GM21381 (cell line): ENCODE results near the gene GAPVD1.
"Not testable (repeated sequence)": the region's sequence is repeated elsewhere in the genome, so short reads cannot be mapped to it uniquely, and the experiment has no call there.

Experiments
- ATAC-seq: cut with Tn5 transposase; IDR thresholded peaks from one replicate; pipeline ENCODE4 v1.9.1; 2021; ENCODE audit warnings: mild to moderate bottlenecking, moderate library complexity; ENCODE audit not compliant: unreplicated experiment

The GAPVD1 gene, protein sequence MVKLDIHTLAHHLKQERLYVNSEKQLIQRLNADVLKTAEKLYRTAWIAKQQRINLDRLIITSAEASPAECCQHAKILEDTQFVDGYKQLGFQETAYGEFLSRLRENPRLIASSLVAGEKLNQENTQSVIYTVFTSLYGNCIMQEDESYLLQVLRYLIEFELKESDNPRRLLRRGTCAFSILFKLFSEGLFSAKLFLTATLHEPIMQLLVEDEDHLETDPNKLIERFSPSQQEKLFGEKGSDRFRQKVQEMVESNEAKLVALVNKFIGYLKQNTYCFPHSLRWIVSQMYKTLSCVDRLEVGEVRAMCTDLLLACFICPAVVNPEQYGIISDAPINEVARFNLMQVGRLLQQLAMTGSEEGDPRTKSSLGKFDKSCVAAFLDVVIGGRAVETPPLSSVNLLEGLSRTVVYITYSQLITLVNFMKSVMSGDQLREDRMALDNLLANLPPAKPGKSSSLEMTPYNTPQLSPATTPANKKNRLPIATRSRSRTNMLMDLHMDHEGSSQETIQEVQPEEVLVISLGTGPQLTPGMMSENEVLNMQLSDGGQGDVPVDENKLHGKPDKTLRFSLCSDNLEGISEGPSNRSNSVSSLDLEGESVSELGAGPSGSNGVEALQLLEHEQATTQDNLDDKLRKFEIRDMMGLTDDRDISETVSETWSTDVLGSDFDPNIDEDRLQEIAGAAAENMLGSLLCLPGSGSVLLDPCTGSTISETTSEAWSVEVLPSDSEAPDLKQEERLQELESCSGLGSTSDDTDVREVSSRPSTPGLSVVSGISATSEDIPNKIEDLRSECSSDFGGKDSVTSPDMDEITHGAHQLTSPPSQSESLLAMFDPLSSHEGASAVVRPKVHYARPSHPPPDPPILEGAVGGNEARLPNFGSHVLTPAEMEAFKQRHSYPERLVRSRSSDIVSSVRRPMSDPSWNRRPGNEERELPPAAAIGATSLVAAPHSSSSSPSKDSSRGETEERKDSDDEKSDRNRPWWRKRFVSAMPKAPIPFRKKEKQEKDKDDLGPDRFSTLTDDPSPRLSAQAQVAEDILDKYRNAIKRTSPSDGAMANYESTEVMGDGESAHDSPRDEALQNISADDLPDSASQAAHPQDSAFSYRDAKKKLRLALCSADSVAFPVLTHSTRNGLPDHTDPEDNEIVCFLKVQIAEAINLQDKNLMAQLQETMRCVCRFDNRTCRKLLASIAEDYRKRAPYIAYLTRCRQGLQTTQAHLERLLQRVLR (N-terminal part only)

DNA sequence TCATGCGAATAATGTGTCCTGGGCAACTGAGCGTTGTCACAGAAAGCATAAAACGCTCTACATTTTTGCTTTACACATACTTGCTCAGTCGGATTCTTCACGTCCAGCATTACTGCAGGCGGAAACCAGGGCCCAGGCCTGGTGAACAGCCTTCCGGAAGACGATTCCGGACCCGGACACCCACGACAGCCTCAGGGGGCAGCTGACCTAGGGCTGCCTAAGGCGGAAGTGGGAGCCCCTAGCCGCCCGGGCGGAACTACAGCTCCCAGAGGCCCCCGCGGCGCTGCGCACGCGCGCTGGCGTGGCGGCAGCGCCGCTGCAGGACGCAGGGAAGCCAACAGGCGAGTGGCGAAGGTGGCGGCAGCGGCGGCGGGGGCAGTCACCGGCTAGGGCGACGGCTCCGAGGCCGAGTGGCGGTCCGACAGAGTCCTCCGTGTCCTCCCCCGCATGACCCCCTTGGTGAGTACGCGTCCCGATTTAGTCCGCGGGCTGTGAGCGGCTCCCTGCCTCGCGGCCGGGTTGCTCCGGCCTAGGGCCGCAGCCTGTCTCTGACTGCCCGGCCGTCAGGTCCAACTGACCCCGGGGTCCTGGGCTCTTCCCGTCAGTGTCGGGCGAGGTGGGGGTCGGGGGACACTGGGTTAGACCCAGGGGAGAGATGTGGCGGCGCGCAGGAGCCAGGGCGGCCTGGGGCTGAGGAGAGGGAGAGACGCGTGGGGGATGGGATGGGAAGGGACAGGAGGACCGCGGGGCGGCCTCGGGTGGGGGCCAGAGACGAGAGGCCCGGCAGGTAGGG is at the start of gene GAPVD1:
GAPVD1 (plus strand) TSS at position 326 of the 793 bp plus-strand sequence. CDS start 37,096 bp downstream, outside the sequence.
- ATAC-seq, result peak; percentile 90

DNA sequence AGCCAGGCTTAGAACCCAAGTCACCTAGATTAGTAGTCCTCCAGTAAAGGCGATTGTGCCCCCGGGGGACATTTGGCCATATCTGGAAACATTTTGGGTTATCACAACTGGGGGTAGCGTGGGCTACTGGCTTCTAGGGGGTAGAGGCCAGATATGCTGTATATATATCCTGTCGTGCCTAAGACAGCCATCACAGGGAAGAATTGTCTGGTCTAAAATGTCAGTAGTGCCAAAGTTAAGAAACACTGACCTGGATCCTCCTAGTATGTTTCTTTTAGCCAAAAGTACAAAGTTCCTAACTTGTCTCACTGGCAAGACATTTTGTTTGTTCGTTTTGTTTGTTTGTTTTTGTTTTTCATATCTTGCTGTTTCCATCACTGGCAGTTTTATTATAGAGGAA is 47.4 kb upstream of the GAPVD1 start:
- no peak for ATAC-seq

DNA sequence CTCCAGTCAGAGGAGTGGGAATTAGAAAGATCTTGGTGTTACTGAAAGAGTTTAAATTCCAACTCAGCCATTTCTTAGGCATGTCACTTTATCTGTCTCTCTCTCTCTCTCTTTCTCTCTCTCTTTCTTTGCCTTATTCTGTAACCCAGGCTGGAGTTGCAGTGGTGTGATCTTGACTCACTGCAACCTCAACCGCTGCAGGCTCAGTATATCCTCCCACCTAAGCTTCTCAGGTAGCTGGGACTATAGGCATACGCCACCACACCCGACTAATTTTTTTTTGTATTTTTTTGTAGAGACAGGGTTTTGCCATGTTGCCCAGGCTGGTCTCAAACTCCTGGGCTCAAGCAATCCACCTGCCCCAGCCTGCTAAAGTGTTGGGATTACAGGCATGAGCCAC is 43.0 kb upstream of the GAPVD1 start:
- ATAC-seq, result no peak

DNA sequence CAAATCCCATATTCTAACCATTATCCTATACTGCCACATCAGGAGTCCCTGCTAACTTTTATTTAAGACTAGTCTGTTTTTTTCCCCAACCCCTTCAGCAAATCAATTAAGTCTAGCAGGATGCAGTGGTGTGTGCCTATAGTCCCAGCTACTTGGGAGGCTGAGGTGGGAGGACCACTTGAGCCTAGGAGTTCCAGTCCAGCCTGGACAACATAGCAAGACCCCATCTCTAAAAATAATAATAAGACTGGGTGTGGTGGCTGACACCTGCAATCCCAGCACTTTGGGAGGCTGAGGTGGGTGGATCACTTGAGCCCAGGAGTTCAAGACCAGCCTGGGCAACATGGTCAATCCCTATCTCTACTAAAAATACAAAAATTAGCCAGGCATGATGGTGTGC is 36.8 kb upstream of the GAPVD1 start:
- not testable (repeated sequence) for ATAC-seq

DNA sequence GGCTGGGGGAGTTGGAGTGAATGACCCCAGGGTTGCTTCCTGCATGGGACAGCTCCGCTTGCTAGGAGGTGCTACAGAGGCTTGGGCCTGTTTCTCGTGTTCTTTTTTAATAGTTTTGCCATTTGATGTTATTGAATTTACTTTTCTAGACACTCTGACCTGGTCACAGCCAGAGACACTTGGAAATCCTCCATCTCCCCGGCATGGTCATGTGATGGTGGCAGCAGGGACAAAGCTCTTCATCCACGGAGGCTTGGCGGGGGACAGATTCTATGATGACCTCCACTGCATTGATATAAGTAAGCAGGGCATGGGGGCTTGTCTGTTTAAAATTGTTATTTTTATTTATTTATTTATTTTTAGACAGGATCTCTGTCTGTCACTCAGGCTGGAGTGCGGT is 33.9 kb upstream of the GAPVD1 start:
- ATAC-seq, result no peak

DNA sequence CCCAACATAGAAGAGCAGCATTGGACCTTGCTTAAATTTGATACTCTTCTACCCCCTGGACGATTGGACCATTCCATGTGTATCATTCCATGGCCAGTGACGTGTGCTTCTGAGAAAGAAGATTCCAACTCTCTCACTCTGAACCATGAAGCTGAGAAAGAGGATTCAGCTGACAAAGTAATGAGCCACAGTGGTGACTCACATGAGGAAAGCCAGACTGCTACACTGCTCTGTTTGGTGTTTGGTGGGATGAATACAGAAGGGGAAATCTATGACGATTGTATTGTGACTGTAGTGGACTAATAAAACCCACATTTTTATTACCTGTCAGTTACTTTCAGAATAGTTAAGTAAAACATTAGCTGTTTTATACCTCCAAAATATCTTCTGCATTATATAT is 27.9 kb upstream of the GAPVD1 start:
- ATAC-seq, result no peak

DNA sequence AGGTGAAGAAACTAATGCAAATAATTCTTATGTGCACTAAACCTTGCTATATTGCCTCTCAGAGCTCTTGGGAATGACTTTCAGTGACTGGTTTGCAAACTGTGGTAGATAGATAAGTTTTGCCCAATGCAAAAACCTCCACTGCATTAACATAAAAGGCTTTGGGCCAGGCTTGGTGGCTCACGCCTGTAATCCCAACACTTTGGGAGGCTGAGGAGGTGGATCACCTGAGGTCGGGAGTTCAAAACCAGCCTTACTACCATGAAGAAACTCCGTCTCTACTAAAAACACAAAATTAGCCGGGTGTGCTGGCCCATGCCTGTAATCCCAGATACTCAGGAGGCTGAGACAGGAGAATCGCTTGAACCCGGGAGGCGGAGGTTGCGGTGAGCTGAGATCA is 27.5 kb upstream of the GAPVD1 start:
- ATAC-seq, result not testable (repeated sequence)

DNA sequence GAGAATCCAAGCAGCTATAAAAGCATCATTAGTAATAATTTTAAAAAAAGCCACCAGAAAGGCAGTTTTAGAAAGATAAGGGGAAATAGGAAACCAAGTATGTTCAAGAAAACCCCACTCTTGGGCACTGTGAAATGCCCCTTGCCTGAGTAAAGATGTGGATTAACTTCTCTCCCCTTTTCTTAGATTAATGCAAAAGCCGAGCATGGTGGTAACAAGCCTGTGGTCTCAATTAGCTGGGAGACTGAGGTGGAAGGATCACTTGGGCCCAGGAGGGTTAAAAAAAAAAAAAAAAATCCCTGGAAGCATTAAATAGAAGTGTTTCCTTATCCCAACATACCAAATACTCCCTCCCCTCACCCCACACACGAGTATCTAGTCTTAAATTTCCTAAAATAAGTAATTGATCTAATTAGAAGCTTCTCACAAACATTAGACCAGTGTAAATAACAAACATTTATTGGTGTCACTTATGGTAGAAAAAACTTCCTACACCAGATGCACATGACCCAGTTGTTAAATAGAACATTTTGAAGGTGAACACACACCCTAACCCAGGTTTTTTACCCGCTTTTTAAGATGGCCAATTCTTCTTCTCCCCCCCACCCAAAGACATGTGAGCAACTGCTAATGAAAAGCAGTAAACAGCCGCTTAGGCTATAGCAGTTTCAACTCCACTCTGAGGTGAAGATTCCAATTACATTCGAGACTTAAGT is 25.7 kb upstream of the GAPVD1 start:
- ATAC-seq, result no peak

DNA sequence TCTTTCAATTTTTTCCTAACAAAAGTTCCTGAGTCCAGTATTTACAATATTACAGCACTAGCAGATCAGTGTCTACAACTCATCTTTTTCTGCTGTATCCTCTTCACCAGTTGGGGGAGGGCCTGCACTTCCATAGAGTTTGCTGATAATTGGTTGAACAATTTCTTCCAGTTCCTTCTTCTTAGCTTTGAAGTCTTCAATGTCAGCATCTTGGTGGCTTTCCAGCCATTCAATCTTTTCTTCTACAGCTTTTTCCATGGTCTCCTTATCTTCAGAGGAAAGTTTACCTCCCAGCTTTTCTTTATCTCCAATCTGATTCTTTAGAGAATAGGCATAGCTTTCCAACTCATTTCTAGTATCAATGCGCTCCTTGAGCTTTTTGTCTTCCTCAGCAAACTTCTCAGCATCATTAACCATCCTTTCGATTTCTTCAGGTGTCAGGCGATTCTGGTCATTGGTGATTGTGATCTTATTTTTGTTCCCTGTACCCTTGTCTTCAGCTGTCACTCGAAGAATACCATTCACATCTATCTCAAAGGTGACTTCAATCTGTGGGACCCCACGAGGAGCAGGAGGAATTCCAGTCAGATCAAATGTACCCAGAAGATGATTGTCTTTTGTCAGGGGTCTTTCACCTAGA is 25.0 kb upstream of the GAPVD1 start:
- not testable (repeated sequence) for ATAC-seq

DNA sequence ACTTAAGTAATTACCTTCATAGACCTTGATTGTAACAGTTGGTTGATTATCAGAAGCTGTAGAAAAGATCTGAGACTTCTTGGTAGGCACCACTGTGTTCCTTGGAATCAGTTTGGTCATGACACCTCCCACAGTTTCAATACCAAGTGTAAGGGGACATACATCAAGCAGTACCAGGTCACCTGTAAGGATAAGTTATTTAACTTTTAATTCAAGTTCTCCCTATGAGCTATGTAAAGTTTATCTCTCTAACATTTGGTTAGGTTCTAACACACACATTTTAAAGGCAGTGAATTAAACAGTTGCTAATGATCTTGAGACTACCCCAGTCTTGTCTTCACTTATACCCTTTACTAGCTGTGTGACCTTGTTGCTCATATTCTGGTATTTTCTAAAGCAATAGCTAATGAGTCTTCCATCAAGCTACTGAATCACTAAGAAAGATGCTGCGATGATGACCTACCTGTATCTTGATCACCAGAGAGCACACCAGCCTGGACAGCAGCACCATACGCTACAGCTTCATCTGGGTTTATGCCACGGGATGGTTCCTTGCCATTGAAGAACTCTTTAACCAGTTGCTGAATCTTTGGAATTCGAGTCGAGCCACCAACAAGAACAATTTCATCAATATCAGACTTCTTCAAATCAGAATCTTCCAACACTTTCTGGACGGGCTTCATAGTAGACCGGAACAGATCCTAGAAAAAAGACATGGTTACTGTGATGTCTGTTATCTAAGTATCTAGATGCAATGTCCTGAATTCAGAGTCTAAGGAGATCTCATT is 23.3 kb upstream of the GAPVD1 start:
- ATAC-seq, result no peak

DNA sequence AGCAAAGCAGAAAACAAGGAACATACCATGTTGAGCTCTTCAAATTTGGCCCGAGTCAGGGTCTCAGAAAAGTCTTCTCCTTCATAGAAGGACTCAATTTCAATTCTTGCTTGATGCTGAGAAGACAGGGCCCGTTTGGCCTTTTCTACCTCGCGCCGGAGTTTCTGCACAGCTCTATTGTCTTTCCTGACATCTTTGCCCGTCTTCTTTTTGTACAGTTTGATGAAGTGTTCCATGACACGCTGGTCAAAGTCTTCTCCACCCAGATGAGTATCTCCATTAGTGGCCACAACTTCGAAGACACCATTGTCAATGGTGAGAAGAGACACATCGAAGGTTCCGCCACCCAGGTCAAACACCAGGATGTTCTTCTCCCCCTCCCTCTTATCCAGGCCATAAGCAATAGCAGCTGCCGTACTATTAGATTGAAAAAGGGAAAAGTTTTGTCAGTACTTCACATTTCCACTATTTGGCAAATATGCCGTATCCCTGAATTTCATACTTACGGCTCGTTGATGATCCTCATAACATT is 22.6 kb upstream of the GAPVD1 start:
- no peak for ATAC-seq

DNA sequence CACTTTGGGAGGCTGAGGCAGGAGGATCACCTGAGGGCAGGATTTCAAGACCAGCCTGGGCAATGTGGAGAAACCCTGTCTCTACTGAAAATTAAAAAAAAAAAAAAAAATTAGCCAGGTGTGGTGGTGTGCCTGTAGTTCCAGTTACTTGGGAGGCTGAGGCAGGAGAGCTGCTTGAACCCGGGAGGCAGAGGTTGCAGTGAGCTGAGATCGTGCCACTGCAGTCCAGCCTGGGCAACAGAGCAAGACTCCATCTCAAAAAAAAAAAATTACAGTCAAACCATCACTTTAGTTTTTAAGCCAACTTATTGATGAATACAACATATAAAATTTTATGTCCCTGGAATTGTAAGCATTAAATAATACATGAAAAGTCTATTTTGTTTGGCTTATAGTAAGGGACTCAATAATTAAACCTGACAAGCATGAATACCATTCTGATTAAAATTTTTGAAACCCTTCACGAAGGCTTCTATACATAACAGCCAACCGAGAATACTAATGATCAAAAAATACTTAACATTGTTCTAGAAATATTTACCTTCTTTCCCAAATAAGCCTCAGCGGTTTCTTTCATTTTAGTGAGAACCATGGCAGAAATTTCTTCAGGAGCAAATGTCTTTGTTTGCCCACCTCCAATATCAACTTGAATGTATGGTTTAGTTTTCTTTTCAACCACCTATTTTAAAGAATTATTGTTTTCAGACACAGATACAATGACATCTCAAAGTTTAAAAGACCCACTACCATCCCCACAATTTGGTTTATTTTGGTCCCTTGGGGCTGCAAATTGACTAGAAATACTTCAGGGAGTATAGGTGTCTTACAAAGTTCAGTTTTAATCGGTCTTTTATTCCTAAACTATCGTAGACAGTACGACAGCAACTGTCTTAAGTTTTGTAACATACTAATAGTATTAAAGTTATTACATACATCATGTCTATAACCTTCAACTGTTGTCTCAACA is 21.7 kb upstream of the GAPVD1 start:
- no peak for ATAC-seq

DNA sequence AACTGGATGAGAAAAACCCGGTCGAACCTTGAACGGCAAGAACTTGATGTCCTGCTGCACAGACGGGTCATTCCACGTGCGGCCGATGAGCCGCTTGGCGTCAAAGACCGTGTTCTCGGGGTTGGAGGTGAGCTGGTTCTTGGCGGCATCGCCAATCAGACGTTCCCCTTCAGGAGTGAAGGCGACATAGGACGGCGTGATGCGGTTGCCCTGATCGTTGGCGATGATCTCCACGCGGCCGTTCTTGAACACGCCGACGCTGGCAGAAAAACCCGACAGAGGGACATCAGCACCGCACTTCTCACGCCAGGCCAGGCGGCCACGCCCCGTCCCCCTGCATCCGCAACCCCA is 21.0 kb upstream of the GAPVD1 start:
- no peak for ATAC-seq

DNA sequence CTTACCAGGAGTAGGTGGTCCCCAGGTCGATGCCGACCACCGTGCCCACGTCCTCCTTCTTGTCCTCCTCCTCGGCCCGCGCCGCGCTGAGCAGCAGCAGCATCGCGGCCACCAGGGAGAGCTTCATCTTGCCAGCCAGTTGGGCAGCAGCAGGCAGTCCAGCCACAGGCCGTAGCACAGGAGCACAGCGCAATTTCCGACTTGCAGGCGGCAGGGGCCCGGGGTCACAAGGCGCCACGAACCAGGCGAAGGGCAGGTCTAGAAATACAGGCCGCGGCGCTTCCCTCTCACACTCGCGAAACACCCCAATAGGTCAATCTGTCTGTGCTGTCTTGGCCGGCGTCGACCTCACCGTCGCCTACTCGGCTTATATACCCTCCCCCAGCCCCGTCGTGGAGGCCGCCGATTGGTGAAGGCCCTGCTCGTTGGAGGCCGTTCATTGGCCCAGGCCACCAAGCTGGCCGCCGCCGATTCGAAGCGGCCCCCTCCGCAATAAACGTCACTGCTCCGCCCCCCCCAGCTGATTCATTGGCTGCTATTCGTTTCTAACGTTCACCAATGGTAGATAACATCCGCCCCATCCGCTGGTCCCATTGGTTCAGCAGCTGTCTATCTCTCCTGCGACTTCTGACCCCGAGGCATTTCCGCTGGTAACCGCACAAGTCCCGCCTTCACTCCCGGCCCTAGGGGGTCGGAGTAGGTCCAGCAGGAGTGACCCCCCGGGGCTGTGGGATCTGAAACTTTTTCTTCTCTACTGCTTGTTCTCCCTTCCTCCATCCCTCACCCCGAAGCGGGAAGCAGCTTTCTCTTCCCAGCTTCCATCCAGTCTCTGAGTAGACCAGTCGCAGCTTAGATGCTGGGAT is 20.4 kb upstream of the GAPVD1 start, which contains the start of gene HSPA5:
HSPA5 (minus strand) TSS at position 344 of the 863 bp plus-strand sequence; CDS start at position 127, 217 bp downstream.
- ATAC-seq, result peak; percentile 84

DNA sequence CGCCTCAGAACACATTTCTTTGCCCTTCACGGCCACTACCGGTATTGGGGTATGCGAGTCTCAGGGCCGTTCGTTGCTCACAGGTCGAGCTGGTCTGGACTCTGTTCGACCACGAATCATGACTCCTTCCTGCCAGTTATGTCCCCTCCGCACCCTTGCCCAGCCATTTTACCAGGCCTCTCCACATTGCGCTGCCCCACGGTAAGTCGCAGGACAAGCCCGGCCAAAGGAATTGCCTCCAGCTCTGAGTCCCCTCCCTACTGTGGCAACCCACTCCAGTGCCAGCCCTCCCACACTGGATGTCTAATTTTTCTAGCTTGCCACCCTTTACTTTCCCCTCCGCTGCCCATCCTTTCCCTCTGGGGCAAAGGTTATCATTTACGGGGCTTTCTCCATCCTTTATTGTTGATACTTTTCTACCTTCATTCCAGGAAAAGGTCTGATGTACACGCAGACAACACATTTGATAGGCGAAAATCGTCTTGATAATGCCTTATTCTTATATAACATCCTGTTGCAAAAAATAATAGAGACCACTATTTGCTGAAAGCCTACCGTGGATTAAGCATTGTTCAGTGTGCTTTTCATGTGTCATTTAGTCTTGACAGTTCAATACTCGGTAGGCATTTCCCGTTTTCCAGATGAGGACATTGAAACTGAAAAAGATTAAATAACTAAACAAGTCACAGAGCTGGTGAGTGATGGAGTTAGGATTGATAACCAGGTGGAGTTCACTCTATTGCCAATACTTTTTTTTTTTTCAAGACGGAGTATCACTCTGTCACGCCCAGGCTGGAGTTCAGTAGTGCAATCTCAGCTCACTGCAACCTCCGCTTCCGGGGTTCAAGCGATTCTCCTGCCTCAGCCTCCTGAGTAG is 19.5 kb upstream of the GAPVD1 start:
- peak; percentile 9 for ATAC-seq
